Stimulated activated CD4-positive, alpha-beta T cell treated with anti-CD3 and anti-CD28 coated beads, Interleukin-12 subunit alpha, Interleukin-12 subunit beta, amount 100 ng/mL, for 24 hours (primary cell): ENCODE measurements around the gene AHNAK.
"Not testable (repeated sequence)": the region's sequence is repeated elsewhere in the genome, so short reads cannot be mapped to it uniquely, and the experiment has no call there.

Source experiments
- DNase-seq, 2 experiments: peaks; one replicate each; pipeline ENCODE4 v3.0.0-alpha.2; 2020; ENCODE audit warnings: low read depth in 2 of 2

AHNAK gene

DNA sequence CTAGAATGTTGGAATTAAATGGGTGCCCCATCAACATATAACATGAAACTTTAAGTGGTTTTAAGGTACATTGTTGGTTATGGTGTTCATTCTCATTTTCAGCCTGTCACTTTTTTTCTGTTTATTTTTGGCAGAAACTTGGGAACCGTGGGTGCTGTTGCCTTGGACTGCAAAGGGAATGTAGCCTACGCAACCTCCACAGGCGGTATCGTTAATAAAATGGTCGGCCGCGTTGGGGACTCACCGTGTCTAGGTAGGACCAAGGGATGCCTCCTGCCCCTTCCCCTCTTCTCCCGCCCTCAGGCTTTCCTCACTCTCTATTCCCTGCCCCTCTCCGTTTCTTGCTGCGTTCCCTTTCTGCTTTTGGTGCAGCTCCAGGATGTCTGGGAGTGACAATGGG is 157.6 kb downstream of the AHNAK start:
- no peak for DNase-seq

DNA sequence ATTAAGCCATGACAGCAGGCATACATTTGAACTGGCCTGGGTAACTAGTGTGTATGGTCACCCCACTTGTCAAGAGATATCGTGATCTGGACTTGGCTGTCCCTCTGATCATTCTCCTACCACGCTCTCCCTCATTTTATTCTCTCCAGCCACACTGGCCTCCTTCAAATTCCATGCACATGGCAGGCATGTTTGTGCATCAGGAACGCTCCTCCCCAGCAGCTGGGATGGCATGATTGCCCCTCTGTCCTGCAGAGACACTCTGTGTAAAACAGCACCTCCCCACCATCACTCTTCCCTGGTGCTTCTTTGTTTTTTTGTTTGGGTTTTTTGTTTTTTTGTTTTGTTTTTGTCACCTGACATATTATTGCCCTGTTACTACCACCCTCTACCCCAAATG is 159.2 kb downstream of the AHNAK start:
- DNase-seq, result no peak

DNA sequence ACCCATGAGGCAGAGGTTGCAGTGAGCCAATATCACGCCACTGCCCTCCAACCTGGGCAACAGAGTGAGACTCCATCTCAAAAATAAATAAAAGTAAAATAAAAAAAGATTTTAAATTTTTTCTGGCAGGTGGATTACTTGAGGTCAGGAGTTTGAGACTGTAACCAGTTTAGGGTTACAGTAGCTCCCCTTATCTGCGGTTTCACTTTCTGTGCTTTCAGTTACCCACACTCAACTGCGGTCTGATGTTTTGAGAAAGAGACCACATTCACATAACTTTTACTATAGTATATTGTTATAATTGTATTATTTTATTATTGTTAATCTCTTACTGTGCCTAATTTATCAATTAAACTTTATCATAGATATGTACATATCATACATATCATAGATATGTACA is 160.5 kb downstream of the AHNAK start:
- not testable (repeated sequence) for DNase-seq

DNA sequence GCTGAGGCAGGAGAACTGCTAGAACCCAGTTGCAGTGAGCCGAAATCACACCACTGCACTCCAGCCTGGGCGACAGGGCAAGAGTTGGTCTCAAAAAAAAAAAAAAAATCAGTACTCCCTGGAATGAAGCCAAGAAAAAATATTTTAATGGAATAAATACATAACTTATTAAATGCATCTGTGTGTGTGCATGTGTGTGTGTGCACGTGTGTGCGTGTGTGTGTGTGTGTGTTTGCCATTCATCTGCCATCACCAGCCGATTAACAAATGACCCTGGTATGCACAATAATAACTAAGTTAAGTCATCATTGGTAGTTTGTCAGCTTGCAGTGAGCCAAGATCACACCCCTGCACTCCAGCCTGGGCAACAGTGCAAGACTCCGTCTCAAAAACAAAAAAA is 162.8 kb downstream of the AHNAK start:
- no peak for DNase-seq
